Esophagus squamous epithelium (tissue), 5 donors: Measurements from ENCODE around the gene PPEF2. TPM values are rescaled to one million over a fixed set of nuclear protein-coding genes. Genes with fewer than 3 reads are reported as not detected.

Source experiments
- DNase-seq: peaks from one replicate; lab custom pipeline; 2025; lab: John Stamatoyannopoulos, UW
- H3K27ac ChIP-seq, 4 donors: fragments of 200-600 bp; sonication (generic); one replicate each; pipeline ENCODE4 v1.5.1; 2016 to 2019; ENCODE audit warnings: mild to moderate bottlenecking in 1 of 4
- H3K27me3 ChIP-seq, 4 donors: fragments of 200-600 bp; sonication (generic); 1 replicate in 3 of 4; 2 replicates in 1 of 4; pipeline versions ENCODE4 v1.5.1 to v1.6.0; 2017 to 2021; ENCODE audit warnings: antibody characterized with exemption in 1 of 4
- H3K36me3 ChIP-seq, 3 donors: fragments of 200-600 bp; sonication (generic); one replicate each; pipeline ENCODE4 v1.5.1; 2016 to 2019
- H3K4me1 ChIP-seq, 3 donors: fragments of 200-600 bp; sonication (generic); one replicate each; pipeline ENCODE4 v1.5.1; 2017 to 2019
- H3K4me3 ChIP-seq, 4 donors: fragments of 200-600 bp; sonication (generic); 1 replicate in 3 of 4; 2 replicates in 1 of 4; pipeline ENCODE4 v1.5.1; 2016 to 2019; ENCODE audit warnings: mild to moderate bottlenecking in 2 of 4, moderate library complexity in 1 of 4
- H3K9me3 ChIP-seq, 3 donors: fragments of 200-600 bp; sonication (generic); one replicate each; pipeline ENCODE4 v1.5.1; 2016 to 2019
- CTCF ChIP-seq, 6 experiments: fragments of 450-650 bp in 4 of 6; fragments of 200-600 bp in 2 of 6; sonication (generic) in 2 of 6; IDR thresholded peaks; one replicate each; pipeline ENCODE4 v1.5.1; 2016 to 2019; ENCODE audit warnings: antibody characterized with exemption in 6 of 6, mild to moderate bottlenecking in 4 of 6, moderate library complexity in 4 of 6
- POLR2A ChIP-seq, 4 donors: fragments of 450-650 bp; IDR thresholded peaks; one replicate each; pipeline ENCODE4 v1.6.1; 2017; ENCODE audit warnings: antibody characterized with exemption in 4 of 4, mild to moderate bottlenecking in 4 of 4, moderate library complexity in 3 of 4
- WGBS, 2 donors: methylation state at CpG; one replicate each; pipeline ENCODE4 v1.1.5; 2018; 5-methylcytosine and 5-hydroxymethylcytosine counted together
- intact Hi-C: fragments of 100-400 bp; cut with DNase I; formaldehyde crosslinking; loops from one replicate; pipeline ENCODE4 v1.15.0; 2022
- total RNA-seq, 4 donors: library from RNA; depleted of rRNA; stranded (reverse); fragments of >200 nt; gene quantifications; one replicate each; pipeline ENCODE4 v1.1.0, GENCODE V29; 2016
- donor health status: DM: yes; HTN: yes; CAD: no.

PPEF2 gene
- total RNA-seq, 4 donors from 2014 or later: 0.04 TPM; not detected in 3

GRCh38 chr4:75886104-75886503, 16.1 kb downstream of the PPEF2 start:
- 73 to 79% methylated on average over 7 to 9 of the region's 24 CpGs for WGBS, 2 donors
- TF ChIP-seq POLR2A (IDR thresholded peaks at IDR 0.05) (no peak), CTCF (IDR thresholded peaks at IDR 0.05) (no peak)
- no peak for DNase-seq

GRCh38 chr4:75881476-75881875, 20.8 kb downstream of the PPEF2 start:
- intact Hi-C loops: no loop called here
- no peaks in the 10 kb centered on the region for H3K4me1 ChIP-seq
- no peak overlapping the region for H3K4me3 ChIP-seq
- no peak for DNase-seq
- no peak overlapping the region for H3K27ac ChIP-seq
- no peaks in the 10 kb centered on the region for H3K9me3 ChIP-seq
- no peaks in the 10 kb centered on the region for H3K36me3 ChIP-seq
- WGBS, 2 donors: 81% methylated on average over 3 of the region's 3 CpGs
- TF ChIP-seq CTCF (IDR thresholded peaks at IDR 0.05): no peak
- TF ChIP-seq POLR2A (IDR thresholded peaks at IDR 0.05): no peak
- peaks cover 0 to 13% (median 0%) of the 10 kb centered on the region in 4 donors for H3K27me3 ChIP-seq

More at GRCh38 chr4:75886104-75886503, 16.1 kb downstream of the PPEF2 start:
- H3K4me3 ChIP-seq: no peak overlapping the region
- H3K4me1 ChIP-seq: no peaks in the 10 kb centered on the region
- no peaks in the 10 kb centered on the region for H3K9me3 ChIP-seq
- H3K36me3 ChIP-seq: no peaks in the 10 kb centered on the region
- intact Hi-C loops: no loop called here
- H3K27ac ChIP-seq: no peak overlapping the region
- peaks cover 0 to 13% (median 0%) of the 10 kb centered on the region in 4 donors for H3K27me3 ChIP-seq

GRCh38 chr4:75880278-75880677, 22.0 kb downstream of the PPEF2 start:
- H3K9me3 ChIP-seq: no peaks in the 10 kb centered on the region
- H3K27ac ChIP-seq: no peak overlapping the region
- peaks cover 0 to 7% (median 0%) of the 10 kb centered on the region in 4 donors for H3K27me3 ChIP-seq
- H3K4me1 ChIP-seq: no peaks in the 10 kb centered on the region
- DNase-seq: no peak
- whole genome bisulfite sequencing, 2 donors: 26 to 32% methylated on average over 1 of the region's 1 CpG
- TF ChIP-seq CTCF (IDR thresholded peaks at IDR 0.05) (no peak), POLR2A (IDR thresholded peaks at IDR 0.05) (no peak)
- H3K4me3 ChIP-seq: no peak overlapping the region
- H3K36me3 ChIP-seq: no peaks in the 10 kb centered on the region
- intact Hi-C loops: no loop called here

- TF ChIP-seq POLR2A (IDR thresholded peaks at IDR 0.05): no peak
- no peak for TF ChIP-seq CTCF (IDR thresholded peaks at IDR 0.05)
- H3K27ac ChIP-seq: no peak overlapping the region
- H3K36me3 ChIP-seq: no peaks in the 10 kb centered on the region
- 47 to 61% methylated on average over 6 of the region's 6 CpGs for WGBS, 2 donors
- no peaks in the 10 kb centered on the region for H3K9me3 ChIP-seq
- DNase-seq: no peak
- intact Hi-C loops: no loop called here
- no peaks in the 10 kb centered on the region for H3K4me1 ChIP-seq
- peaks cover 0 to 9% (median 0%) of the 10 kb centered on the region in 4 donors for H3K27me3 ChIP-seq
- H3K4me3 ChIP-seq: no peak overlapping the region
Measured at GRCh38 chr4:75878246-75878756, 24.0 kb downstream of the PPEF2 start.

- no peak for DNase-seq
Measured at GRCh38 chr4:75876218-75876617, 26.0 kb downstream of the PPEF2 start.

More at GRCh38 chr4:75876218-75876617, 26.0 kb downstream of the PPEF2 start:
- WGBS, 2 donors: 87 to 100% methylated on average over 3 to 10 of the region's 18 CpGs
- H3K36me3 ChIP-seq: no peaks in the 10 kb centered on the region
- H3K4me1 ChIP-seq: no peaks in the 10 kb centered on the region
- H3K27me3 ChIP-seq: peaks cover 0 to 9% (median 0%) of the 10 kb centered on the region in 4 donors
- no peaks in the 10 kb centered on the region for H3K9me3 ChIP-seq
- H3K27ac ChIP-seq: no peak overlapping the region
- intact Hi-C loops: no loop called here
- H3K4me3 ChIP-seq: no peak overlapping the region
- TF ChIP-seq CTCF (IDR thresholded peaks at IDR 0.05): no peak
- no peak for TF ChIP-seq POLR2A (IDR thresholded peaks at IDR 0.05)
